ENCODE measurements around the gene TMEM167A.
A peak's percentile ranks its signal among the peaks of the same experiment; 100 is the strongest.
"Not testable (repeated sequence)": the region's sequence is repeated elsewhere in the genome, so short reads cannot be mapped to it uniquely, and the experiment has no call there.

Gene TMEM167A

GRCh38 chr5:83077662-83078261 is 568 bp upstream of the TMEM167A start:
- DNase-seq (ENCODE audit: low read depth, low spot score) = no peak
- H3K4me3 ChIP-seq (ENCODE audit: low read depth, low read length) = peak overlapping the region; percentile 98
- in situ Hi-C loops (cut with HindIII; ENCODE audit: low sequenced_read_pairs) = no loop called here
- no peak for TF ChIP-seq CTCF (IDR thresholded peaks at IDR 0.05; ENCODE audit: low read depth, low read length)

GRCh38 chr5:83072966-83073365 is 4.2 kb downstream of the TMEM167A start:
- DNase-seq (ENCODE audit: low read depth, low spot score) = no peak
- no peak for TF ChIP-seq CTCF (IDR thresholded peaks at IDR 0.05; ENCODE audit: low read depth, low read length)
- no peak overlapping the region for H3K4me3 ChIP-seq (ENCODE audit: low read depth, low read length)
- in situ Hi-C loops (cut with HindIII; ENCODE audit: low sequenced_read_pairs) = no loop called here

GRCh38 chr5:83071286-83072051 is 5.7 kb downstream of the TMEM167A start:
- no peak for DNase-seq (ENCODE audit: low read depth, low spot score)
- no peak overlapping the region for H3K4me3 ChIP-seq (ENCODE audit: low read depth, low read length)
- in situ Hi-C loops (cut with HindIII; ENCODE audit: low sequenced_read_pairs) = no loop called here
- no peak for TF ChIP-seq CTCF (IDR thresholded peaks at IDR 0.05; ENCODE audit: low read depth, low read length)

- H3K4me3 ChIP-seq (ENCODE audit: low read depth, low read length) = no peak overlapping the region
- TF ChIP-seq CTCF (IDR thresholded peaks at IDR 0.05; ENCODE audit: low read depth, low read length) = no peak
- in situ Hi-C loops (cut with HindIII; ENCODE audit: low sequenced_read_pairs) = no loop called here
- no peak for DNase-seq (ENCODE audit: low read depth, low spot score)
These were observed 7.9 kb downstream of the TMEM167A start for GRCh38 chr5:83069096-83069799.

GRCh38 chr5:83067377-83067776 is 9.8 kb downstream of the TMEM167A start:
- H3K4me3 ChIP-seq (ENCODE audit: low read depth, low read length); DNase-seq (ENCODE audit: low read depth, low spot score); in situ Hi-C loops (cut with HindIII; ENCODE audit: low sequenced_read_pairs): not testable (repeated sequence)

GRCh38 chr5:83066548-83067110 is 10.6 kb downstream of the TMEM167A start:
- DNase-seq (ENCODE audit: low read depth, low spot score) = no peak
- no peak overlapping the region for H3K4me3 ChIP-seq (ENCODE audit: low read depth, low read length)
- in situ Hi-C loops (cut with HindIII; ENCODE audit: low sequenced_read_pairs) = no loop called here
- no peak for TF ChIP-seq CTCF (IDR thresholded peaks at IDR 0.05; ENCODE audit: low read depth, low read length)

Measured in astrocyte of the spinal cord (primary cell).